ENCODE data around the gene ANXA7.
"Not testable (repeated sequence)": the region's sequence is repeated elsewhere in the genome, so short reads cannot be mapped to it uniquely, and the experiment has no call there.

The ANXA7 gene

DNA sequence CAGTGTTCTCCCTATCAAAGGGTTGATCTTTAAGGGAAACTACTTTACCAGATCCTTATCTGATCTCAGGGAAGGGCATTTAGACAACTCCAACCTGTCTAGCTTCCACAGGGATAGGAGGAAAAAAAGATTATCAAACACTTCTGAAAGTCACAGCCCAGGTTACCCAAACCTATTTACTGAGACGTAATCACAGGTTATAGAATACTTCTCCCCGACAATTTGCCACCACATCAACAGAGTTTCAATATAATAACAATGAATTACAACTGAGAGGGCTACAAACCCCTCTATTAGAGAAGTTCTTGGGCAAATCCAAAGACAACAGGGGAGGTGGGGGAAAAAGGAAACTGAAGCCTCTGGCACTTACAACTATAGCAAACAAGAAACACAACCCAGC lies 81.5 kb downstream of the ANXA7 start:
- no peak for DNase-seq (ENCODE audit: low read depth)
- TF ChIP-seq, protein P1, sequence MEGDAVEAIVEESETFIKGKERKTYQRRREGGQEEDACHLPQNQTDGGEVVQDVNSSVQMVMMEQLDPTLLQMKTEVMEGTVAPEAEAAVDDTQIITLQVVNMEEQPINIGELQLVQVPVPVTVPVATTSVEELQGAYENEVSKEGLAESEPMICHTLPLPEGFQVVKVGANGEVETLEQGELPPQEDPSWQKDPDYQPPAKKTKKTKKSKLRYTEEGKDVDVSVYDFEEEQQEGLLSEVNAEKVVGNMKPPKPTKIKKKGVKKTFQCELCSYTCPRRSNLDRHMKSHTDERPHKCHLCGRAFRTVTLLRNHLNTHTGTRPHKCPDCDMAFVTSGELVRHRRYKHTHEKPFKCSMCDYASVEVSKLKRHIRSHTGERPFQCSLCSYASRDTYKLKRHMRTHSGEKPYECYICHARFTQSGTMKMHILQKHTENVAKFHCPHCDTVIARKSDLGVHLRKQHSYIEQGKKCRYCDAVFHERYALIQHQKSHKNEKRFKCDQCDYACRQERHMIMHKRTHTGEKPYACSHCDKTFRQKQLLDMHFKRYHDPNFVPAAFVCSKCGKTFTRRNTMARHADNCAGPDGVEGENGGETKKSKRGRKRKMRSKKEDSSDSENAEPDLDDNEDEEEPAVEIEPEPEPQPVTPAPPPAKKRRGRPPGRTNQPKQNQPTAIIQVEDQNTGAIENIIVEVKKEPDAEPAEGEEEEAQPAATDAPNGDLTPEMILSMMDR (conservative IDR thresholded peaks at IDR 0.05; ENCODE audit: control insufficient read depth, insufficient read depth, low read depth, low read length), result no peak
- H3K4me3 ChIP-seq (ENCODE audit: control insufficient read depth, low read depth, low read length), result no peak overlapping the region

- H3K4me3 ChIP-seq (ENCODE audit: control insufficient read depth, low read depth, low read length); DNase-seq (ENCODE audit: low read depth): not testable (repeated sequence)
Measured at GRCh38 chr10:73328523-73328922, 85.3 kb downstream of the ANXA7 start.

GRCh38 chr10:73325290-73325689 lies 88.6 kb downstream of the ANXA7 start:
- DNase-seq (ENCODE audit: low read depth); H3K4me3 ChIP-seq (ENCODE audit: control insufficient read depth, low read depth, low read length): not testable (repeated sequence)

Data from fibroblast of mammary gland (primary cell).